Gastroesophageal sphincter (tissue), 3 donors: ENCODE results near the gene ATF5.

ENCODE experiments used
- EP300 ChIP-seq: sonication (generic); formaldehyde crosslinking; IDR thresholded peaks from one replicate; pipeline ENCODE4 v1.6.1; 2017; ENCODE audit warnings: antibody characterized with exemption, mild to moderate bottlenecking
- TF ChIP-seq, protein P1 (sequence below), 4 experiments: fragments of 200-600 bp in 2 of 4; fragments of 450-650 bp in 2 of 4; sonication (generic) in 1 of 4; IDR thresholded peaks; one replicate each; pipeline ENCODE4 v1.5.1; 2017 to 2019; ENCODE audit warnings: antibody characterized with exemption in 4 of 4, mild to moderate bottlenecking in 2 of 4, moderate library complexity in 2 of 4

DNA sequence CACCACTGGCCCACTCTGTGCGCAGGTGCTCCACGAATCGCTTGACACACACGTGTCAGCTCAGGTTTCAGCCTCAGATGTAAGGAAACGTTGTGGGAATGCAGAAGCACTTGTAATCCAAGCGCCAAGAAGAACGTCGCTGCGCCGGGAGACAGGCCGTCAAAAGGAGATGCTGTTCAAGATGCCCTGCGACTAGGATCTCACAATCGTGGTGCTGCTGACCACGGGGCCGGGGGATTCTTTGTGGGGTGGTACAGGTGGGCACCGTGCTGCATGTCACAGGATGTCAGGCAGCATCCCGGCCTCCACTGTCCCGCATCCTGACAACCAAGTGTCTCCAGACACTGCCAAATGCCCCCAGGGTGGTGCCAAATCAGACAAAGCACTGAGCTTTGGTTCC is 48.9 kb downstream of the ATF5 start:
- TF ChIP-seq EP300 = no peak
- TF ChIP-seq, protein P1, sequence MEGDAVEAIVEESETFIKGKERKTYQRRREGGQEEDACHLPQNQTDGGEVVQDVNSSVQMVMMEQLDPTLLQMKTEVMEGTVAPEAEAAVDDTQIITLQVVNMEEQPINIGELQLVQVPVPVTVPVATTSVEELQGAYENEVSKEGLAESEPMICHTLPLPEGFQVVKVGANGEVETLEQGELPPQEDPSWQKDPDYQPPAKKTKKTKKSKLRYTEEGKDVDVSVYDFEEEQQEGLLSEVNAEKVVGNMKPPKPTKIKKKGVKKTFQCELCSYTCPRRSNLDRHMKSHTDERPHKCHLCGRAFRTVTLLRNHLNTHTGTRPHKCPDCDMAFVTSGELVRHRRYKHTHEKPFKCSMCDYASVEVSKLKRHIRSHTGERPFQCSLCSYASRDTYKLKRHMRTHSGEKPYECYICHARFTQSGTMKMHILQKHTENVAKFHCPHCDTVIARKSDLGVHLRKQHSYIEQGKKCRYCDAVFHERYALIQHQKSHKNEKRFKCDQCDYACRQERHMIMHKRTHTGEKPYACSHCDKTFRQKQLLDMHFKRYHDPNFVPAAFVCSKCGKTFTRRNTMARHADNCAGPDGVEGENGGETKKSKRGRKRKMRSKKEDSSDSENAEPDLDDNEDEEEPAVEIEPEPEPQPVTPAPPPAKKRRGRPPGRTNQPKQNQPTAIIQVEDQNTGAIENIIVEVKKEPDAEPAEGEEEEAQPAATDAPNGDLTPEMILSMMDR (IDR thresholded peaks at IDR 0.05) = no peak
